Measurements from ENCODE around the gene UROC1.

The UROC1 gene

GRCh38 chr3:126530171-126531050 is 12.8 kb upstream of the UROC1 start:
- no peak for DNase-seq

DNA sequence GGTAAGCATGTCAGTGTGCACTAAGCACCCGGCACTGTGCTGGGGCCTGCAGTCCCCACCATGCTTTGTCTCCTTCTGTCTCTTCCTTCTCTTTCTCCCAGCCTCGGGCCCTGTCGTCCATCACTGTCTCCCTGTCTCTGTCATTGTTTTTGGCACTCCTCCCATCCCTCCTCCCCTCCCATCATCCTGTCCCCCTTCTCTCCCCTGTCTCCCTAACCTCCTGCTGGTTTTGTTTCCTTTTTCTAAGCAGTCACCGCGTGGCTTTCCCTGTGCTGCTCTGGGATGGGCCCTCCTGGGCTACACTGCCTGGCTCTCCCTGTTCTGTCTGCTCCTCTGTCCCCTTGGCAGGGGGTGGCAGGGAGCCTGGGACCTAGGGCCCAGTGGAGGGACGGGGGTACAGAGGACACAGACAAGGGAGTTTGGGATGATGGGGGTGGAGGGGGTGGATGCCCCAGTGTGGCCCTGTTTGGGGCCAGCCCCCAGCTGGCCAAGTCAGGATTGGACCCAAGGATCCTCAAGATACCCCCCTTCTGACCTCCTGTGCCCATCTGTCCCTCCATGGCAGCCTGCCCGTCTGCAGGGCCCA is 12.1 kb upstream of the UROC1 start:
- no peak for DNase-seq

DNA sequence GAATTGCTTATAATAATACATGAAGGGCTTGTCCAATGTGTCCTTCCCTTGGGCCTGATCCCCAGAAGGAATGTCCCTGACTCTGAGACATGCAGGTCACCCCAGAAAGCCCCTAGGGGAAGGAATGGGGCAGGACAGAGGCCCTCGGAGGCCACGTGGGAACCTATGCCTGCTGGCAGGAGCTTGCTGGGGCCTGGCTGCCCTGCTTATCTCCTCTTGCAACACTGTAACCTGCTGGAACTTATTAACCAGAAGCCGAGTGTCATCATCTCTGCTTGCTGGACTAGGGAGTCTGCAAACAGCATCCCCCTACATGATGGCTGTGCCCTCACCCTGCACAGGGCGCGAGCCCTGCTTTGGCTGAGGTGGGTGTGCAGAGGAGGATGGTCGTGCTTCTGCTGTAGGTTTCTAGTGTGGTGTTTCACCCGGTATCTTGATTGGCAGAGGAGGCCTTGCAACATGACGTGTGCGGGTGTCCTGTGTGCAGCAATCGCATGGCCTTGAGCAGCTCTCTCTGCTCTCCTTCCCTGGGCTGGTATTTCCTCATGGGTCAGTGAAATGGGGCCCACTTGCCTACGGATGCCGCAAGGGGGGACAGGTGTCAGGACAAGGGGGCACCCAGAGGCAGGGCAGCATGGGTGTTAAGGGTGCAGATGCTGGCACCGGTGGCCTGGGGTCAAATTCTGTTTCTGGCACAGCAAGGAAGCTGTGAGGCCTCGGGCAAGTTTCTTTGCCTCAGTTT is 11.4 kb upstream of the UROC1 start:
- no peak for DNase-seq

GRCh38 chr3:126528419-126528799 is 10.8 kb upstream of the UROC1 start:
- DNase-seq: no peak

DNA sequence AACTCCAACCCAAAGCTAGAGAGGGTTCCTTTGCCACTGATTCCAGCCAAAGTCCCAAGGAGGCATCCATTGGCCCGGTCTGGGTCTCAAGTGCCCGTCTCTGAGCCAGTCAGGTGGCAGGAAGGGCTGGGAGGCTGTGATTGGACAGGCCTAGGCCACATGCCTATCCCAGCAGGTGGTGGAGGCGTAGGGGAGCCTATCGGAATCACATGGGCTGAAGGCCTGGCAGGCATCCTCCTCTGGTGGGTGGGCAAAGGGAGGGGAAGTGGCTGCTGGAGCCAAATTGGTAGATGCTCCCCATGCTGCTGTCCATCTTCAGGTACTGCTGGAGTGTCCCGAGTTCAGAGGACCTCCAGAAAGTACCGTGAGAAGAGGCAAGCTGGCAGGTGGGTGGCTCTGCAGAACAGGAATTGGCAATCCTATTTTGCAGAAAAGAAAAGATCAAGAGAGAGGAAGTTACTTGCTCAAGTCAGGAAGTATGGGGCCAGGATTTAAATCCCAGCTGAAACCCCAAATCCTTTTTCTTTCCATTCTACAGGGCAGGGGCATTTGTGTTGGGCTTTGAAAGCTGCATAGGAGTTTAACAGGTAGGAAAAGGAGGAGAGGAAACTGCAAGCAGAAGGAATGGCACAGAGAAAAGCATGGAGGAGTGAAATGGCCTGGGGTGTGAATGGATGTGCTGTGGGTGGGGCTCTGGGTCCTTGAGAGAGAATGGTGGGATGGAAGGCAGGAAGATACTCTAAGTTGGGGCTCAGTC is 10.1 kb upstream of the UROC1 start:
- DNase-seq: no peak

DNA sequence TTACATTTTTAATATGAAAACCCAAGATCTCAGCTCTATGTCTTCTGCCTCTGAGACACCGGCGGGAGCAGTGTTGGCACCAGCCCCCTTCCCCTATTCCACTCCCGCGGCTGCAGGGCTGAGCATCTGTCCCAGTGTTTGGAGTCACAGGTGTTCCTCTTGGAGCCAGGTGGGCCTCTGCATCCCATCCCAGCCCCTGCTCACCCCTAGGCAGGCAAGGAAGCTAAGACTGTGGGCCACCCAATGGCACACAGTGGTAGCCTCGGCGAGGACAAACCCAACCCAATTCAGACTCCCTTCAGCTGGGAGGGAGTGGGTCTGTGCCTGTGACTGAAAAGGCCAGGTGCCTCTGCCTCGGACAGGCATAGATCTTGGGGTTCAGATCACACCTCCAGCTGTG is 9.4 kb upstream of the UROC1 start:
- no peak for DNase-seq

DNA sequence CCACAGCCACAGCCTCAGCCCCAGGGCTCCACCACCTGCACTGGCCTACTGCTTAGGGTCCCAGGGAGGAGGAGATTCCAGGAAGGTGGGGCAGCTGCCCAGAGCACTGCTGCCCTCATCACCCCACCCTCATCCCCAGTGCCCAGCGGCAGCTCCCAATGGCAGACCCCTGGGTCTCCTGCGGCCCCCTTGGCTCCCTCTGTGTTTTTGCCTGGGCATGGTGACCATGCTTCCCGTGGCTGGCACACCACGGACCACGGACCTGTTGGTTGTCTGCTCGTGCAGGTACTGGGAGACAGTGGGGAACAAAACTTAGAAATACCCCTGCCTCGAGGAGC is 9.1 kb upstream of the UROC1 start:
- no peak for DNase-seq

DNA sequence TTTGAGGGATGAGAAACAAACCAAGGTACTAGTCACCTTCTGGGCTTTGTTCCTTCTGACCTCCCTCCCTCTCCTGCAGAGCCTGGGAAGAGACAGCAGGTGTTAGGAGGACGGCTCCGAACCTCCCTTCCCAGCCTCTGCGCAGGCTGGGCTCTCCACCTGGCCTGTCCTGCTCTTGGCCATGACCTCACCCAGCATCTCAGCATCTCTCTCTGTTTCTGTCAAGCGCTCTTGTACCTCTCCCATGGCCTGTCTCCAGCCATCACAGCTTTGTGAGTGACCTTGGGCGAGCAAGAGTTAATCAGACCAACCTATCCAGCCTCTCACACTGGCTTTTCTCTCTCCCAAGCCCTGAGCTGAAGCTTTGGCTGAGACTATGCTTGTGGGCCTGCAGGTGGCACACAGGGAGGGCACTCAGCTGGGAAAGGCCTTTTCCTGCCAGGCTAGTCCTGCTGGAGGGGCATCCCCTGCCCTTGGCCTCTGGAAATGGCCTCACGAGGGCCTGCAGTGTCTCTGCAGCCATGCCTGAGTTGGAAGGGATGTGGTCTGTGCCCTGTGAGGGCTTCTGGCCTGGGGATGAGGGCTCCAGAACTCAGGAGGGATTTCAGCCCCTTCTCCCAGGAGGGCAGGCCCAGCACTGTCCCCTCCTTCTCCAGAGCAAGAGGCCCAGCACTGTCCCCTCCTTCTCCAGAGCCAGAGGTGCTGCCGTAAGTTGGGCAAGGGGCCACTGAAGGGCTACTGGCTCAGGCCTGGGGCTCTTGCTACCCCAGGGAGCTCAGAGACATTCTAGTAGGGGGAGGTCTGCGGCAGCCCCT is 8.5 kb upstream of the UROC1 start:
- DNase-seq: no peak

- DNase-seq: no peak
Measured at GRCh38 chr3:126525091-126525852, 7.7 kb upstream of the UROC1 start.

DNA sequence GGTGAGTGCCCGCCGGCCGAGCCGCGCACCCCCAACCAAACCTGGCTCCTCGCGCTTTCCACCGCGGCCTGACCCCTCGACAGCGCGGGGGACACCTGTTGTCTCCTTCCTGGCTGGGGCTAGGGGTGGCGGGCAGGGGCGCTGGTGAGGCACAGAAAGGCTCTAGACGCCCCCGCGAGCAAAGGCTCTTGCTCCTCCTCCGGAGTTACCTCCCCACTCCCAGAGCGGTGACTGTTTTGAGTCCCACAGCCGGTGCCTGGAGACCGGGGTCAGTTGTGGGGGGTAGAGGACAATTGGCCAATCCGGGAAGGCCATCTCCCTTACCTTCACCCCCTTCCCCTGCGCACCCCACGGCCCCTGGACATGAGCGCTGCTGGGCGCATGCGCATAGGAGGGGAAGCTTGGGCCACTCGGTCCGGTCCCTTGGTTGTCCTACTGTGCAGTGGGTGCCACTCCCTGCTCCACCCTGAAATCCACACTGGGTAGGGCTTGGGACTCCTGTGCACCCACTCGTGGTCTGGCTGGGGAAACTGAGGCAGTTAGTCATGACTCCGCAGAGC is 6.9 kb upstream of the UROC1 start:
- no peak for DNase-seq

DNA sequence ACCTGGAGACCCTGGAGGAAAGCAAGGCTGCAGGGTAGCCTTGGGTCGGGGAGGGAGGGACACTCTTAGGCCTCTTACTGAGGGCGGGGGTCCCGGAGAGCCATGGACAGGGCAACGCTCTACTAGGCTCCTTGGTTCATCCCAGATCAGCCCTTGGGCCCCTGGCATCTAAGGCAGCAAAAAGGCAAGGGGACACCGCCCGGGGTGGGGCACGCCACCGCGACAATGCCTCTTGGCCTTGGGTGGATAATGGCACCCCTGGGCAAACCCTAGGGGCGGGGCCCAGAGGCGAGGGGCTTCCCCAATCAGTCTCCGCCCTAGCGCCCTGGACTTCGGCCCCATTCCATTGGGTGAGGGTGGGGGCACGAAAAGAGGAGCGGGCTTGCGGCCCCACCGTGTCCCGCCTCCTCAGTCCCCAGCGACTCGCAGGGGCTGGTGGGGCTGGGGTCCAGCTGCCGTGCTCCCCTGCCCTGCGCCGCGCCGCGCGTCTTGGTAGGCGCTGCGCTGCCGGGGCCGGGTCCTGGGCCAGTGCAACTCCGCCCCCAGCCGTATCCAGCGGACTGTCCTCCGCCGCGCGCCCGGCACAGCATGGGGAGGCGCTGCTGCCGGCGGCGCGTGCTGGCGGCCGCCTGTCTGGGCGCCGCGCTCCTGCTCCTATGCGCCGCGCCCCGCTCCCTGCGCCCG is 6.3 kb upstream of the UROC1 start, which contains the start of gene CHST13:
Gene CHST13 (plus strand): TSS at position 411 of the 684 bp plus-strand sequence. CDS start 178 bp downstream, at position 589.
- DNase-seq: peak; percentile 85

- no peak for DNase-seq
Measured at GRCh38 chr3:126522363-126522788, 4.8 kb upstream of the UROC1 start.

DNA sequence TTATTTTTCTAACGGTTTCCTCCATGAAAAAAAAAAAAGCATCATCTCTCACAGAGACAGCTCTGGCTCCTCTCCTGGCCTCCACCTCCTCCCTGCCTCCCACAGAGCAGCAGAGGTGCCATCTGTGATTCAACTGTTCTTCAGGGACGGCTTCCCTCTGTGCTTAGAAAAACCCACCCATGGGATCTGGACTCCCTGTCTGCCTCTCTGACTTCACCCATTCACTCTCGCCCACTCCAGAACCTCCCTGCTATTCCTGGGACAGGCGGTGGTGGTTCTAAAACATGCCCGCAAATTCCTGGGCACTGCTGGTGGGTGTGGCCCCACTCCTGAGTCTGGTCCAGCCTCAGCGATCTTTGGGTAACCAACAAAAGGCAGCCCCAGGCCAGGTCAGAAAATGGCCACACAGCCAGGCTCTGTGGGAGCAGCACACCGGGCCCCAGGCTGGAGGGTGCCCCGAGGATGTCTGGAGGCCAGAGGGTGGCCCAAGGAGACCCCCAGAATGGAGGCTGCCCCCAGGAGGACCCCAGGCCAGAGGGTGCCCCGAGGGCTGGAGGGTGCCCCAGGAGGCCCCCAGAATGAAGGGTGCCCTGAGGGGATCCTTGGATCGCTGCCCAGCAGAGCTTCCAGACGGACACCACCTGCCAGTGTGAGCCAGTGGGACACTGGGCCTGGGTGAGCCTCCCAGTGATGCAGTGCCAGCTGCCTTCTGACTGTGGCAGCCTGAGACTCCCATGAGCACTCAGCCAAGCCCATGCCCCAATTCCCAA is 3.7 kb upstream of the UROC1 start:
- DNase-seq: no peak

GRCh38 chr3:126519506-126520455 is 2.2 kb upstream of the UROC1 start:
- no peak for DNase-seq

DNA sequence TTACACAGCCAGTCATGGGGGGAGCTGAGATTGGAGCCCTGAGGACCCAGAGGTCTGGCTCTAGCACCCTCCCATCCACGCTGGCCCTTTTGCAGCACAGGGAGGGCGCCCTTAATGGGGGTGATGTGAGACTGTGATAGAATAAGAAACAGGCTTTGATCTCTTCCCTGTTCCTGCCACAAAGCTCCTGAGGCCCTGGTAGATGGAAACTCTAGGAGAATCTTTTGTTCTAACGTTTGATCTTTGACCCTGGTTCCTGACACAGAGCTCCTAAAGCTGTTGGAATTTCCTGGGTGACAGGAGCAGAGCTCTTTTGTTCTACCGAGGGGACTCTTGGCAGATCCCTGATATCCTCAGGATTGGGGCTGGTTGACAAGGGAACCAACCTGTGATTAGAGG is 1.2 kb upstream of the UROC1 start:
- DNase-seq: no peak

- DNase-seq: no peak
Measured at GRCh38 chr3:126517986-126518778, 609 bp upstream of the UROC1 start.

DNA sequence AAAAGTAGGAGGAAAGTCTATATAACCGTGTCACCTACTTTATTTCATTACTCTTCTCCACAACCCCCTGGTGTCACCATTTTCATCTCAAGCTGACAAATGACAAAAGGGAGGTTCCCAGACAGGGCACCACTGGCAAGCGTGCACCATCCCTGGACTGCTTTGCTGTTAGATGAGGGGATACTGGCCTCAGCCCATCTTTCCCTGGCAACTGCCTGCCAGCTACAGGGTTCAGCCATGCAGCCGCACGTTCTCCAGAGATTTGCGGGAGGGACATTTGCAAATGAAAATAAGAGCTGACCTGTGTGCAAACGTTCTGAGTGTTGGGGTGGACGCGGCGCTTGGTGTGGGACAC is 660 bp downstream of the UROC1 start:
- no peak for DNase-seq

Measured in islet precursor cell (in vitro differentiated cells).